GM19328 (cell line): Measurements from ENCODE around the gene ZNF136.

Experiments
- ATAC-seq: cut with Tn5 transposase; IDR thresholded peaks from one replicate; pipeline ENCODE4 v1.9.1; 2021; ENCODE audit warnings: mild to moderate bottlenecking, moderate library complexity; ENCODE audit not compliant: unreplicated experiment

ZNF136 gene

DNA sequence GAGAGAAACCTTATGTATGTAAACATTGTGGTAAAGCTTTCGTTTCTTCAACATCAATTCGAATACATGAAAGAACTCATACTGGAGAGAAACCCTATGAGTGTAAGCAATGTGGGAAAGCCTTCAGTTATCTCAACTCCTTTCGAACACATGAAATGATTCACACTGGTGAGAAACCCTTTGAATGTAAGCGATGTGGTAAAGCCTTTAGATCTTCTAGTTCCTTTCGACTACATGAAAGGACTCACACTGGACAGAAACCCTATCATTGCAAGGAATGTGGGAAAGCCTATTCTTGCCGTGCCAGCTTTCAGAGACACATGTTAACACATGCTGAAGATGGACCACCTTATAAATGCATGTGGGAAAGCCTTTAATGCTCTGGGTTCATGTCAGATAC is 24.7 kb downstream of the ZNF136 start:
- ATAC-seq: no peak

DNA sequence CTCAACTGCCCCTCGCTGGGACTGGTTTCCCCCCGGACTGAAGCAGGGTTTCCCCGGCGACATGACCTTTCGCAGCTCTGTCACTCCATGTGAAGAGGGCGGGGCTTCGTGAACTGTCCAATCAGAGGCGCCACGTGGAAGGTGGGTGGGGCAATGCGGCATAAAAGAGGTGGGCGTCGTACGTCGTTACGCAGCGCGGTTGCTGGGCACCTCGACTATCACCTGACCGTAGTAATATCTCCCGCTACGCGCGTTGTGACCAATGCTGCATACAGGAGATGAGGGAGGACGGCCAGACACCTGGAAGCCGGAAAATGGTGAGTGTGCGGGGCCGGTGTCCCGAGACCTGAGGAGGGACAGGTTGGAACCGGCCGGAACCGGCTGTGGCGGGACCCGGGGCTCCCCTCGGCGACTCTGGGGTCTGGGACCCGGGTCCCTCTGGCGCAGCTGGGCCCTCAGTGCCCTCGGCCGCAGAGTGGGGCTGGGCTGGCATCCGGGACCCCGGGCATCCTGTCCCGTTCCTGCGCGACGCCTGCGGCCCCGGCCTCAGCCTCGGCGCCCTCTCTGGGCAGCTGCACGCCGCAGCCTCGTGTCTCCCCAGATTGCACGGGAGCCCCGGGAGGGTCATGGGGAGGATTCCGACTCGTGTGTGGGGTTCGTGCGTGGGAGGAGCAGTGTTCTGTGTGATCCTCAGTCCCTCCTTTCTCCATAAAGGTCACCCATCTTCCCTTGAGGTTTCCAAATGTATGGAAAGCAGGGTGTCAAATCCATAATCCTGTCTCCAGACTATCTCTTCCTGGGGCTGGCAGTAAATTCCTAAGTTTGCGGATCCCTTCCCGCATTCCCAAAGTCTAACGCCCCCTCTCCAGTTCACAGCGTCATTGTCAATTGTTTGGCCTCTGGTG is 32.2 kb downstream of the ZNF136 start:
- no peak for ATAC-seq

DNA sequence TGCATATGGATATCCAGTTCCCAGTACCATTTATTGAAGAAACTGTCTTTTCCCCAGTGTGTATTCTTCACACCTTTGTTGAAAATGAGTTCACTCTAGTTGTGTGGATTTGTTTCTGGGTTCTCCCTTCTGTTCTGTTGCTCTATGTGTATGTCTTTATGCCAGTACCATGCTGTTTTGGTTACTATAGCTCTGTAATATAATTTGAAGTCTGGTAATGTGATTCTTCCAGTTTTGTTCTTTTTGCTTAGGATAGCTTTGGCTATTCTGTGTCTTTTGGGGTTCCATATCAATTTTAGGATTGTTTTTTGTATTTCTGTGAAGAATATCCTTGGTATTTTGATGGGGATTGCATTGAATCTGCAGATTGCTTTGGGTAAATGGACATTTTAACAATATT is 35.2 kb downstream of the ZNF136 start:
- ATAC-seq: no peak

DNA sequence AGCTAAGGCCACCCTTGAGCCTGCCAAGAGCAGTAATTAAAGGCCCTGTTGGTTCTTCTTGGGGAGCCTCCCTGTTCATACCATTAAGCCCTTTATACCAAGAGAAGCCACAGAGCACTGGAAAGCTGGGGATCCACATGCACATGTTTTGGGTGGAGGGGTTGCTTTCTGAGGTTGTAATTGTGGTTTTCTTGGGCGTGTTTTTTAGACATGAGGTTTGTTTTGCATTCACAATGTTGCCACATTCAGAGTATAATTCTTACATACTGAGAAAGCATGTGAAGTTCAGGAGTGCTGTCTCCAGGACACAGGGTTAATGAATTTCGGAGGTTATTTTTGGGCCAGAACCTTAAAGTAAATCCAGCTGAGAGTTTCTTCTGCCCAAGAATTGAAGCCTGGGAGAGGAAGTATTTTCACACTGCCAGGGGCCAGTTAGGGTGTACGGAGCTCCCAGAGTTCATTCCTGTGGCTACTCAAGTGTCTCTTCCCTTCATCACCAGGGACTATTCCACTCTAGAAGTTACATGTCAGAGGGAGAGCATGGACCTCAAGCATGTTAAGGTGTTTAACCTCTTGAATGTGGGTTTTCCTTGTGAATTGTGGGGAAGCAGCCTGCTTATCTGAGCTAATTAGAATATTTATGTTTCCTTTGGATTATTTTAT is 37.0 kb downstream of the ZNF136 start:
- ATAC-seq: no peak

DNA sequence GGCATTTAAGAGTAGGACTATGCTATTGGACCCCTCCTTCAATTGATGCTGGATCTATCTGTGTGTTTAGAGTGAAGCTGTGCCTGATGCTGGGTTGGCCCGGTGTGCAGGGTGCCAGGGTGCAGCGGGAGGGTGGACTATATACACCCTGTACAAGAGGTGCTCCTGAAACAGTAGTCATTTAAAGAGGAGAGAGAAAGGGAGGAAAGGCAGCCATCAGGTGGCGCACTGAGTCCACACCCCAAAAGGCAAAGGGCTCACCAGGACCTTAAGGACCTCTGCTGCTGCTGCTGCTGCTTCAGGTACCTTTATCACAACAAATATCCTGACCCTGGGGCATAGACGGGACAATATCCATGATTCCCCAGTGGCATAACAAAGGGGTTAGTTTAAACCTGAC is 39.4 kb downstream of the ZNF136 start:
- ATAC-seq: no peak

DNA sequence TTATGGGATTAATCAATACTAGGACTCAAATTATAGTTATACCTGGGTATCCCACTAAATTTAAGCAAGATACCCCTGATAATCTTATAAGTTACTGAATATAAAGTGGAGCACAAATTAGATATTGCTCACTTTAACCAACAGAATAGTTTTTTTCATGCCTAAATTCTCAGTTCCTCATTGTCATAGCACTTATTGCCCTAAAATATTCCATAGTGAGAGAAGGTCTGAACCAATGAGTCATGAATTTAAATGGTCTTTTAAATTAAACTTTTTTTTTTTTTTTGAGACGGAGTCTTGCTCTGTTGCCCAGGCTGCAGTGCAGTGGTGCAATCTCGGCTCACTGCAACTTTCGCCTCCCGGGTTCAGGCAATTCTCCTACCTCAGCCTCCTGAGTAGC is 42.4 kb downstream of the ZNF136 start:
- ATAC-seq: no peak

- ATAC-seq: no peak
Observed at GRCh38 chr19:12208221-12208620, 45.3 kb downstream of the ZNF136 start.

GRCh38 chr19:12217332-12217731 is 54.4 kb downstream of the ZNF136 start:
- no peak for ATAC-seq

DNA sequence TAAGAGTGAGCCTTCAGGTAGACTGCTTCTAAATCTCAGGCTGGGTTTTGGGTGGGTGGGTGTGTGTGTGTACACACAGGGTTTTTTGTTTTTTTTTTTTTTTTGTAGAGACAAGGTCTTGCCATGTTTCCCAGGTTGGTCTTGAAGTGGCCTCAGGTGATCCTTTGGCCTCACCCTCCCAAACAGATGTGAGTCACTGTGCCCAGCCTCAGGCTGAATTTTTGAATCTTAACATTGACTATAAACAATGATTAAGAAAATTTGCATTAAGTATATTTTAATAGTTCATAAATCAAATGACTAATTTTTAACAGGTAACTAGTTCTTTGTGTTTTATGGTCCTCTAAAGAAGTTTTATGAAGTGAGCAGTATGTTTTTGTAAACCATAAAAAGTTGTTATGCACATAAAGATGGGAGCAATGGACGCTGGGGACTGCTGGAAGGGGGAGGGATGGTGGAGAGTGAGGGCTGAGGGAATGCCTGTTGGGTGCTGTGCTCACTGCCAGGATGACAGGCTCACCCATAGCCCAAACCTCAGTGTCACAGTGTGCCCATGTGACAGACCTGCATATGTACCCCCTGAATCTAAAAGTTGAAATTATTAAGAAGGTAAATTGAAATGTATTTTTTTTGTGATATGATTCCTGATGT is 60.2 kb downstream of the ZNF136 start:
- no peak for ATAC-seq

GRCh38 chr19:12224676-12225075 is 61.8 kb downstream of the ZNF136 start:
- no peak for ATAC-seq

GRCh38 chr19:12229990-12230389 is 67.1 kb downstream of the ZNF136 start:
- no peak for ATAC-seq

DNA sequence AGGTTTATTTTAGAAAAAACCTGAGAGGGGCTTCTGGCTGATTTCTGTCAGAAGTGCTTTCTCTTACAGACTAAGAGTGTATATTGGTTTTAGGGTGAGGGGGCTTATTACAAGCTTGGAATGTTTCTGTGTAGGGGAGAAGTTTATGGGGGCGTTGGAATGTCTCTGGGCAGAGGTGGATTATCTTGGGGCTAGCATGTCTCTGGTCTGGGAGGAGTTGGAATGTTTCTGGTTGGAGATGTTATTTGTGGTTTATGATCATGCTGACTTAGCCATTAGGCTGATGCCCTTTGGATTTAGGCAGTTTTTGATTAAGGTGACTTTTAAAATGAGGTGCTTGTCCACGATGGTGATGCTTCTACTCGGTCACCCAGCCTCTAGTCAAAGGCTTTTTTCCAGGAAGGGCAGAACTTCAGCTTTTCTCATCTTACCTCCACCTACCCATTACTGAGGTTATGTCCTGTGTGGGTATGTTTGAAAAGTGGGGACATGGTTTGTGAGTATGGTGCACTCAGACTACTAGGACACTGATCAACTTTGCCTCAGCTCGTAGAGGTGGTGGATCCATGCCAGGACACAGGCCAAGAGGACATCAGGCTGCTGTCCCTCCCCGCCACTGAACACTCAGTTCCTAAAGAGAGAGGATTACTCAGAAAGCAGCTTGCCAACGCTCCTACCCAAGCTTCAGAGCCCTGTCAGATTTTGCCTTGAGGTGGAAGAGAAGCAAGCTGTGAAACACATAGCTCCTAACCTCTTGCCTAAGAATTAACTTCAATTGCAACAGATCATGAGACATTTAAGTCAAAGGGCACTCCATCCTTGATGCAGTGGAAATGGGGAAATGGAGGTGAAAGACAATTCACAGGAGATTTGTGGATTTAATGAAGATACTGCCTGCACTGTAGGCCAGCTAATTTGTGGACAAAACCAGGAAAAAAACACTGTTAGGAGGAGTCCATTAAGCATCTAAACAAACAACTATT is 68.1 kb downstream of the ZNF136 start:
- no peak for ATAC-seq

- no peak for ATAC-seq
Observed at GRCh38 chr19:12232961-12233360, 70.1 kb downstream of the ZNF136 start.

- no peak for ATAC-seq
Observed at GRCh38 chr19:12237143-12237839, 74.4 kb downstream of the ZNF136 start.
